ENCODE data around the gene ZNF268.

The ZNF268 gene

GRCh38 chr12:133181238-133181959 lies at the start of gene ZNF268:
Gene ZNF268, plus strand, starts transcription at chr12:133181495. Its CDS starts 503 bp downstream, at chr12:133181998.
- DNase-seq, result peak; percentile 96

- no peak for DNase-seq
These were observed 45.5 kb upstream of the ZNF268 start for GRCh38 chr12:133135747-133136146.

GRCh38 chr12:133145981-133146380 lies 35.3 kb upstream of the ZNF268 start:
- DNase-seq, result no peak

GRCh38 chr12:133156125-133156690 lies 25.1 kb upstream of the ZNF268 start:
- no peak for DNase-seq

- no peak for DNase-seq
These were observed 15.5 kb upstream of the ZNF268 start for GRCh38 chr12:133165776-133166175.

GRCh38 chr12:133172491-133172890 lies 8.8 kb upstream of the ZNF268 start:
- DNase-seq, result no peak

- DNase-seq, result no peak
These were observed 6.4 kb upstream of the ZNF268 start for GRCh38 chr12:133174901-133175300.

GRCh38 chr12:133180669-133181068 lies 626 bp upstream of the ZNF268 start:
- no peak for DNase-seq

GRCh38 chr12:133190176-133190575 lies 8.9 kb downstream of the ZNF268 start:
- no peak for DNase-seq

GRCh38 chr12:133192847-133193246 lies 11.6 kb downstream of the ZNF268 start:
- no peak for DNase-seq

GRCh38 chr12:133201888-133202287 lies 20.6 kb downstream of the ZNF268 start:
- DNase-seq, result no peak

- DNase-seq, result no peak
These were observed 21.4 kb downstream of the ZNF268 start for GRCh38 chr12:133202493-133203343.

GRCh38 chr12:133203344-133204263 lies 22.3 kb downstream of the ZNF268 start:
- DNase-seq, result no peak

- no peak for DNase-seq
These were observed 22.9 kb downstream of the ZNF268 start for GRCh38 chr12:133204264-133204603.

GRCh38 chr12:133206390-133206789 lies 25.1 kb downstream of the ZNF268 start:
- no peak for DNase-seq

- no peak for DNase-seq
These were observed 34.4 kb downstream of the ZNF268 start for GRCh38 chr12:133215724-133216123.

- no peak for DNase-seq
These were observed 35.9 kb downstream of the ZNF268 start for GRCh38 chr12:133217219-133217618.

GRCh38 chr12:133220521-133220920 lies 39.2 kb downstream of the ZNF268 start:
- no peak for DNase-seq

- DNase-seq, result no peak
These were observed 39.9 kb downstream of the ZNF268 start for GRCh38 chr12:133221241-133221640.

GRCh38 chr12:133222211-133222610 lies 40.9 kb downstream of the ZNF268 start:
- no peak for DNase-seq

- DNase-seq, result no peak
These were observed 44.2 kb downstream of the ZNF268 start for GRCh38 chr12:133225527-133225926.

- DNase-seq, result no peak
These were observed 45.4 kb downstream of the ZNF268 start for GRCh38 chr12:133226690-133227089.
